ENCODE results near the gene BIN2.
"Not testable (repeated sequence)": the region's sequence is repeated elsewhere in the genome, so short reads cannot be mapped to it uniquely, and the experiment has no call there.

Gene BIN2

GRCh38 chr12:51343201-51343600 lies 19.2 kb upstream of the BIN2 start:
- DNase-seq, result no peak

- DNase-seq, result no peak
These were observed 18.4 kb upstream of the BIN2 start for GRCh38 chr12:51342416-51342815.

GRCh38 chr12:51341251-51342007 lies 17.5 kb upstream of the BIN2 start:
- DNase-seq, result peak; percentile 67

- no peak for DNase-seq
These were observed 15.8 kb upstream of the BIN2 start for GRCh38 chr12:51339750-51340149.

GRCh38 chr12:51337336-51337735 lies 13.4 kb upstream of the BIN2 start:
- not testable (repeated sequence) for DNase-seq

GRCh38 chr12:51335931-51336330 lies 12.0 kb upstream of the BIN2 start:
- DNase-seq, result no peak

- DNase-seq, result no peak
These were observed 10.8 kb upstream of the BIN2 start for GRCh38 chr12:51334764-51335163.

- no peak for DNase-seq
These were observed 9.6 kb upstream of the BIN2 start for GRCh38 chr12:51333536-51333935.

GRCh38 chr12:51330186-51330585 lies 6.2 kb upstream of the BIN2 start:
- DNase-seq, result no peak

- DNase-seq, result no peak
These were observed 5.8 kb upstream of the BIN2 start for GRCh38 chr12:51329742-51330141.

- DNase-seq, result no peak
These were observed 4.6 kb upstream of the BIN2 start for GRCh38 chr12:51328587-51328986.

GRCh38 chr12:51326698-51327439 lies 2.9 kb upstream of the BIN2 start:
- peak; percentile 93 for DNase-seq

- DNase-seq, result no peak
These were observed 979 bp upstream of the BIN2 start for GRCh38 chr12:51324953-51325352.

GRCh38 chr12:51323317-51323960 lies 535 bp downstream of the BIN2 start:
- no peak for DNase-seq

GRCh38 chr12:51322452-51322851 lies 1.5 kb downstream of the BIN2 start:
- no peak for DNase-seq

GRCh38 chr12:51321882-51322281 lies 2.1 kb downstream of the BIN2 start:
- DNase-seq, result no peak

- peak; percentile 46 for DNase-seq
These were observed 3.2 kb downstream of the BIN2 start for GRCh38 chr12:51320695-51321320.

GRCh38 chr12:51320311-51320694 lies 3.7 kb downstream of the BIN2 start:
- no peak for DNase-seq

GRCh38 chr12:51318846-51319599 lies 5.0 kb downstream of the BIN2 start:
- DNase-seq, result peak; percentile 43

GRCh38 chr12:51318057-51318806 lies 5.7 kb downstream of the BIN2 start:
- DNase-seq, result not testable (repeated sequence)

GRCh38 chr12:51311389-51311788 lies 12.6 kb downstream of the BIN2 start:
- DNase-seq, result no peak

All from GDM1 (cell line).